Measurements from ENCODE around the gene NABP2.

Gene NABP2

GRCh38 chr12:56197921-56198635 lies 26.1 kb upstream of the NABP2 start:
- no peak for DNase-seq
- H3K27ac Mint-ChIP-seq: peak overlapping the region in 1 of 2 donors; percentile 22

GRCh38 chr12:56198836-56199235 lies 25.3 kb upstream of the NABP2 start:
- no peak for DNase-seq
- H3K27me3 Mint-ChIP-seq: no peaks in the 10 kb centered on the region
- H3K36me3 Mint-ChIP-seq (ENCODE audit: insufficient read depth): peaks cover 3% of the 10 kb centered on the region
- H3K4me1 Mint-ChIP-seq (ENCODE audit: low read depth in 2 of 2): no peaks in the 10 kb centered on the region
- no peak overlapping the region for H3K4me3 Mint-ChIP-seq
- peak overlapping the region in 1 of 2 donors; percentile 22 for H3K27ac Mint-ChIP-seq
- no peaks in the 10 kb centered on the region for H3K9me3 Mint-ChIP-seq
- ATAC-seq (replicated peaks): no peak

More at GRCh38 chr12:56197921-56198635, 26.1 kb upstream of the NABP2 start:
- no peak for ATAC-seq (replicated peaks)
- Mint-ChIP-seq H3K9me3 (no peaks in the 10 kb centered on the region), H3K4me1 (ENCODE audit: low read depth in 2 of 2) (peaks cover 3 to 4% of the 10 kb centered on the region in 2 donors), H3K36me3 (ENCODE audit: insufficient read depth) (no peaks in the 10 kb centered on the region), H3K27me3 (no peaks in the 10 kb centered on the region), H3K4me3 (no peak overlapping the region)

- Mint-ChIP-seq H3K27ac (peak overlapping the region; percentile 72 to 89), H3K9me3 (no peaks in the 10 kb centered on the region), H3K4me1 (ENCODE audit: low read depth in 2 of 2) (no peaks in the 10 kb centered on the region), H3K36me3 (ENCODE audit: insufficient read depth) (peaks cover 31% of the 10 kb centered on the region), H3K27me3 (no peaks in the 10 kb centered on the region), H3K4me3 (no peak overlapping the region)
- ATAC-seq (replicated peaks) (no peak), DNase-seq (no peak)
Observed at GRCh38 chr12:56202366-56202765, 21.8 kb upstream of the NABP2 start.

- no peaks in the 10 kb centered on the region for H3K9me3 Mint-ChIP-seq
- peak overlapping the region; percentile 72 to 89 for H3K27ac Mint-ChIP-seq
- no peaks in the 10 kb centered on the region for H3K4me1 Mint-ChIP-seq (ENCODE audit: low read depth in 2 of 2)
Observed at GRCh38 chr12:56202838-56203237, 21.3 kb upstream of the NABP2 start.

GRCh38 chr12:56204275-56204674 lies 19.9 kb upstream of the NABP2 start:
- H3K4me3 Mint-ChIP-seq: no peak overlapping the region
- no peak for ATAC-seq (replicated peaks)
- H3K4me1 Mint-ChIP-seq (ENCODE audit: low read depth in 2 of 2): no peaks in the 10 kb centered on the region
- H3K36me3 Mint-ChIP-seq (ENCODE audit: insufficient read depth): peaks cover 39% of the 10 kb centered on the region
- no peaks in the 10 kb centered on the region for H3K9me3 Mint-ChIP-seq
- no peaks in the 10 kb centered on the region for H3K27me3 Mint-ChIP-seq
- H3K27ac Mint-ChIP-seq: peak overlapping the region in 1 of 2 donors; percentile 14
- DNase-seq: no peak

More at GRCh38 chr12:56202838-56203237, 21.3 kb upstream of the NABP2 start:
- Mint-ChIP-seq H3K4me3 (no peak overlapping the region), H3K27me3 (no peaks in the 10 kb centered on the region), H3K36me3 (ENCODE audit: insufficient read depth) (peaks cover 31% of the 10 kb centered on the region)
- ATAC-seq (replicated peaks) (no peak), DNase-seq (no peak)

GRCh38 chr12:56205445-56205844 lies 18.7 kb upstream of the NABP2 start:
- Mint-ChIP-seq H3K27me3 (no peaks in the 10 kb centered on the region), H3K36me3 (ENCODE audit: insufficient read depth) (peaks cover 50% of the 10 kb centered on the region), H3K4me1 (ENCODE audit: low read depth in 2 of 2) (no peaks in the 10 kb centered on the region)

GRCh38 chr12:56206452-56207166 lies 17.5 kb upstream of the NABP2 start:
- ATAC-seq (replicated peaks) (peak; percentile 53), DNase-seq (peak in 2 of 3 experiments; percentile 14 to 20)
- H3K27ac Mint-ChIP-seq: peak overlapping the region in 1 of 2 donors; percentile 1
- peaks cover 62% of the 10 kb centered on the region for H3K36me3 Mint-ChIP-seq (ENCODE audit: insufficient read depth)
- H3K4me1 Mint-ChIP-seq (ENCODE audit: low read depth in 2 of 2): no peaks in the 10 kb centered on the region
- H3K27me3 Mint-ChIP-seq: no peaks in the 10 kb centered on the region
- H3K9me3 Mint-ChIP-seq: no peaks in the 10 kb centered on the region
- H3K4me3 Mint-ChIP-seq: no peak overlapping the region

More at GRCh38 chr12:56205445-56205844, 18.7 kb upstream of the NABP2 start:
- DNase-seq (no peak), ATAC-seq (replicated peaks) (peak; percentile 26)
- Mint-ChIP-seq H3K9me3 (no peaks in the 10 kb centered on the region), H3K4me3 (no peak overlapping the region), H3K27ac (no peak overlapping the region)

GRCh38 chr12:56208006-56208405 lies 16.1 kb upstream of the NABP2 start:
- peaks cover 73% of the 10 kb centered on the region for H3K36me3 Mint-ChIP-seq (ENCODE audit: insufficient read depth)

GRCh38 chr12:56212361-56212760 lies 11.8 kb upstream of the NABP2 start:
- H3K27ac Mint-ChIP-seq: peak overlapping the region in 1 of 2 donors; percentile 29
- H3K9me3 Mint-ChIP-seq: no peaks in the 10 kb centered on the region
- no peak for ATAC-seq (replicated peaks)
- H3K4me1 Mint-ChIP-seq (ENCODE audit: low read depth in 2 of 2): peaks cover 5 to 6% of the 10 kb centered on the region in 2 donors
- H3K27me3 Mint-ChIP-seq: no peaks in the 10 kb centered on the region
- peaks cover 83% of the 10 kb centered on the region for H3K36me3 Mint-ChIP-seq (ENCODE audit: insufficient read depth)
- DNase-seq: no peak
- H3K4me3 Mint-ChIP-seq: no peak overlapping the region

More at GRCh38 chr12:56208006-56208405, 16.1 kb upstream of the NABP2 start:
- H3K27me3 Mint-ChIP-seq: no peaks in the 10 kb centered on the region
- H3K4me3 Mint-ChIP-seq: no peak overlapping the region
- no peaks in the 10 kb centered on the region for H3K4me1 Mint-ChIP-seq (ENCODE audit: low read depth in 2 of 2)
- DNase-seq (no peak), ATAC-seq (replicated peaks) (peak; percentile 41)
- H3K9me3 Mint-ChIP-seq: no peaks in the 10 kb centered on the region
- H3K27ac Mint-ChIP-seq: no peak overlapping the region

- Mint-ChIP-seq H3K36me3 (ENCODE audit: insufficient read depth) (peaks cover 78% of the 10 kb centered on the region), H3K27ac (no peak overlapping the region), H3K9me3 (no peaks in the 10 kb centered on the region), H3K27me3 (no peaks in the 10 kb centered on the region), H3K4me3 (no peak overlapping the region), H3K4me1 (ENCODE audit: low read depth in 2 of 2) (peaks cover 5 to 6% of the 10 kb centered on the region in 2 donors)
- DNase-seq: no peak
- ATAC-seq (replicated peaks): no peak
Observed at GRCh38 chr12:56213878-56214277, 10.3 kb upstream of the NABP2 start.

- H3K27me3 Mint-ChIP-seq: no peaks in the 10 kb centered on the region
- no peak overlapping the region for H3K27ac Mint-ChIP-seq
- ATAC-seq (replicated peaks) (no peak), DNase-seq (no peak)
- peaks cover 13 to 14% of the 10 kb centered on the region in 2 donors for H3K4me1 Mint-ChIP-seq (ENCODE audit: low read depth in 2 of 2)
- no peaks in the 10 kb centered on the region for H3K9me3 Mint-ChIP-seq
- H3K4me3 Mint-ChIP-seq: no peak overlapping the region
- peaks cover 60% of the 10 kb centered on the region for H3K36me3 Mint-ChIP-seq (ENCODE audit: insufficient read depth)
Observed at GRCh38 chr12:56216461-56216860, 7.7 kb upstream of the NABP2 start.

GRCh38 chr12:56219840-56220239 lies 4.3 kb upstream of the NABP2 start:
- H3K27me3 Mint-ChIP-seq: no peaks in the 10 kb centered on the region
- no peak overlapping the region for H3K27ac Mint-ChIP-seq
- H3K4me3 Mint-ChIP-seq: no peak overlapping the region
- ATAC-seq (replicated peaks) (no peak), DNase-seq (no peak)
- peaks cover 49% of the 10 kb centered on the region for H3K36me3 Mint-ChIP-seq (ENCODE audit: insufficient read depth)
- peaks cover 37 to 42% of the 10 kb centered on the region in 2 donors for H3K4me1 Mint-ChIP-seq (ENCODE audit: low read depth in 2 of 2)
- H3K9me3 Mint-ChIP-seq: no peaks in the 10 kb centered on the region

- DNase-seq: no peak
- ATAC-seq (replicated peaks): no peak
- Mint-ChIP-seq H3K4me3 (peak overlapping the region; percentile 99 to 100), H3K36me3 (ENCODE audit: insufficient read depth) (peaks cover 41% of the 10 kb centered on the region), H3K4me1 (ENCODE audit: low read depth in 2 of 2) (peaks cover 43 to 51% of the 10 kb centered on the region in 2 donors), H3K9me3 (no peaks in the 10 kb centered on the region), H3K27me3 (no peaks in the 10 kb centered on the region), H3K27ac (peak overlapping the region; percentile 100)
Observed at GRCh38 chr12:56220611-56221231, 3.4 kb upstream of the NABP2 start.
